Activated CD8-positive, alpha-beta memory T cell treated with anti-CD3 and anti-CD28 coated beads, Interleukin-2, amount 50 U/mL, for 1 hour (primary cell): ENCODE measurements around the gene NCOR2.

Experiments used
- DNase-seq: peaks from one replicate; pipeline ENCODE4 v3.0.0-alpha.2; 2020; ENCODE audit errors: extremely low read depth

The NCOR2 gene

GRCh38 chr12:124566997-124567672 lies at the start of gene NCOR2:
Gene NCOR2 (minus strand): TSS chr12:124567612. CDS start chr12:124495251, 72,361 bp downstream.
- no peak for DNase-seq

- DNase-seq: no peak
Measured at GRCh38 chr12:124616394-124617221, 49.2 kb upstream of the NCOR2 start.

- DNase-seq: no peak
Measured at GRCh38 chr12:124614512-124615292, 47.3 kb upstream of the NCOR2 start.

GRCh38 chr12:124613151-124613585 lies 45.8 kb upstream of the NCOR2 start:
- DNase-seq: no peak

- DNase-seq: no peak
Measured at GRCh38 chr12:124612410-124612680, 44.9 kb upstream of the NCOR2 start.

DNA sequence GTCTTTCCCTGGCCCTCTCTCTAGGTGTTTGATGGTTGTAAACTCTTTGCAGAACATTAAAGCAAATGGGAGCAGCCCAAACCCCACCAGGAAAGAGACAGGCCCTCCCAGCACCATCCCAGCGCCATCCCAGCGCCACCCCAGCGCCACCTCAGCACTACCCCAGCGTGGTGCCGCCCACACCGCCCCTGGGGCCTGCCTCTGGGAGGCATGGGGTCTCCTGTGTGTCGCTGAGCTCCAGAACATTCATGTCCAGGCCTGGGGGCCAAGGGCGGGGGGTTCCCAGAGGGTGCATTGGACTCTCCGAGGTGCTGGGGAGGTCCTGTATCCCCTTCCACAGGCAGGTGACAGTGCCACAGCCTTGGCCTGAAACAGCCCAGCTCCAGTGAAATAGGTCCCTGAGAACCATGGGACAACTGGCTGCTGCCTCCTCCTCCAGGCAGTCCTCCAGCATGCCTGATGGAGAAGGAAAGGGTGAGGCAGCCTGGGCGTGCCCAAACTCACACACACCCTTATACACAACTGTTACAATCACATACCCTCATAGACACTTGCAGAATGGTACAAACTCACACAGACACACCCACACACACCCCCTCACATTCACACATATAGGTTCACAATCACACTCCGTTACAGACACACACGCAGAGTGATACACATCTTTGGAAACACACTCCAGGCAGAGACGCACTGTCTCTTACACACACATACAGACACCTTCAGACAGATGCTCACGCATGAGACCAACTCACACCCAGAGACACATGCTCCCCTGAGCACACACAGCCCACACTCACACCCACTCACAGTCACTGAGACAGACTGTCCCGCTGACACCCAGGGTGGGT lies 44.4 kb upstream of the NCOR2 start:
- no peak for DNase-seq

- no peak for DNase-seq
Measured at GRCh38 chr12:124610629-124611558, 43.5 kb upstream of the NCOR2 start.

- no peak for DNase-seq
Measured at GRCh38 chr12:124610021-124610612, 42.7 kb upstream of the NCOR2 start.

GRCh38 chr12:124609041-124609989 lies 41.9 kb upstream of the NCOR2 start:
- peak; percentile 79 for DNase-seq

DNA sequence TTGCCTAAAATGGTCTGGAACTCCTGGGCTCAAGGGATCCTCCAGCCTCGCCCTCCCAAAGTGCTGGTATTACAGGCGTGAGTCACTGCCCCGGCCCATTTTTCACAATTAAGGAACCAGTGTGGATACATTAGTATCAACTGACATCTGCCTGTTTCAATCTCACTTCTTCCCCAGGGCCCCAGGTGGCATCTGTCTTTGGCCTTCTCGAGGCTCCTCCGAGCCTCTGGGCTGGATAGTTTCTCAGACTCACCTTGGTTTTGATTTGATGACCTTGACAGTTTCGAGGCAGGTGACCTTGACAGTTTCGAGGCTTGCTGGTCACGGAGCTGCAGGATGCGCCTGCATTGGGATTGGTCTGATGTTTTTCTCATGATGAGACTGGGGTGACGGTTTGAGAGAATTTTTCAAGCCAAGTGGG lies 41.0 kb upstream of the NCOR2 start:
- no peak for DNase-seq

GRCh38 chr12:124607681-124608425 lies 40.4 kb upstream of the NCOR2 start:
- DNase-seq: no peak

DNA sequence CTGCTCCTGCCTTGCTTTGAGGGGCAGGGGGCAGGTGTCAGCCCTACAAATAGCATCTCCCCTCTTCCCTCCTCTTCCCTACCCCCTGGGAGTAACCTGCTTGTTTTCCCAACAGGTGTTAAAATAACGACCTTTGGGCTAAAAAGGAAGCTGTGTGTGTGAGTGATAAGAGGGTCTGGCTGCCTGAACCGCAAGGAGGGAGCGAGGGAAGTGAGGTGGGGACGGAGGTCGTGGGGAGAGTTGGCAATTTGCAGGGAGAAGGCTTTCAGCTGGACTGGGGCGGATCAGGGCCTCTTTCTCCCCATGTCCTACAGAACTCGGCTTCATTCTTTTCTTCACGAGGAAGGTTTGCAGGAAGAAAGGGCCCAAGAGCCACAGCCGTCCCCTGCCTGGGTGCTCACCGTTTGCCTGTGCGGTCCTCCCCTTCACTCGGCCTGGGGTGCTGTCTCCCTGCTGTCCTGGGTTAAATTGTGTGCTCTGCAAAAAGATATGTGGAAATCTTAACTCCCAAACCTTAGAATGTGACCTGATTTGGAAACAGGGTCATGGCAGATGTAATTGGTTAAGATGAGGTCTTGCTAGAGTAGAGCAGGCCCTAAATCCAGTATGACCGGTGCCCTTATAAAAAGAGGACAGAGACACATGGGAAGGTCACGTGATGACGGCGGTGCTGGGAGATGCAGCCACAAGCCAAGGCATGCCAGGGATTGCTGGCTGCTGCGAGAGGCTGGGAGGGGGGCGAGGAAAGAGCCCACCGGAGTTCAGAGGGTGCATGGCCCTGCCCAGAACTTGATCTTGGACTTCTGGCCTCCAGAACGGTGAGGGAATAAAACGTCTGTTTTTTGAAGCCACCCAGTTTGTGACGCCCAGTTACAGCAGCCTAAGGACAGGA lies 38.7 kb upstream of the NCOR2 start:
- no peak for DNase-seq

GRCh38 chr12:124605150-124605882 lies 37.9 kb upstream of the NCOR2 start:
- DNase-seq: no peak

DNA sequence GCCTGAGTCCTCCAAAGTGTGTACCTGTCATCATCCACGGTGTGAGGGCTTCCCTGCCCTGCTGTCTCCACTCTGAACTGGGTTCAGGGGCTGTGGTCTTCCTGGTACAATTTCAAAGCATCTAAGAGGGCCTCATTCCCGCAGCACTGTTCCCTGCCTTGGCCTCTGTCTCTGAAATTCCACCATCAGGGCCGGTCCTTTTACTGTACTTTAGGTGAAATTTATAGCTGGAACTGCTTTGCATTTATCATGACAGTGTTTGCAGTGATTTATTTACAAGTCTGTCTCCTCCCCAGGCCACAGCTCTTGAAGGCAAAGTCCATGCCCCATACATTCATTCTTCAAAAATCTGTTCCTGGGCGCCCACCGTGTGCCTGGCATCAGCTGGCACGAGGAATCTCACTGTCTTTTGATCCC lies 36.9 kb upstream of the NCOR2 start:
- no peak for DNase-seq

- DNase-seq: no peak
Measured at GRCh38 chr12:124603831-124604251, 36.4 kb upstream of the NCOR2 start.

- DNase-seq: no peak
Measured at GRCh38 chr12:124603100-124603541, 35.7 kb upstream of the NCOR2 start.
